Stimulated activated CD8-positive, alpha-beta memory T cell treated with anti-CD3 and anti-CD28 coated beads, Interleukin-7, amount 100 ng/mL, for 24 hours (primary cell): ENCODE measurements around the gene TEKT2.

Experiments used
- DNase-seq: peaks from one replicate; pipeline ENCODE4 v3.0.0-alpha.2; 2020; ENCODE audit warnings: low read depth

Gene TEKT2

GRCh38 chr1:36128905-36129206, 45.0 kb downstream of the TEKT2 start:
- no peak for DNase-seq

- no peak for DNase-seq
Observed at GRCh38 chr1:36132029-36132428, 48.1 kb downstream of the TEKT2 start.

GRCh38 chr1:36133484-36133883, 49.6 kb downstream of the TEKT2 start:
- no peak for DNase-seq

GRCh38 chr1:36134031-36134430, 50.1 kb downstream of the TEKT2 start:
- no peak for DNase-seq

- DNase-seq, result no peak
Observed at GRCh38 chr1:36134505-36135329, 50.8 kb downstream of the TEKT2 start.

GRCh38 chr1:36135330-36135667, 51.4 kb downstream of the TEKT2 start:
- DNase-seq, result no peak

GRCh38 chr1:36135796-36136195, 51.9 kb downstream of the TEKT2 start:
- no peak for DNase-seq

GRCh38 chr1:36136535-36136934, 52.6 kb downstream of the TEKT2 start:
- DNase-seq, result no peak

- DNase-seq, result no peak
Observed at GRCh38 chr1:36137226-36137625, 53.3 kb downstream of the TEKT2 start.

GRCh38 chr1:36137776-36138175, 53.9 kb downstream of the TEKT2 start:
- DNase-seq, result no peak
